ENCODE data around the gene LMTK2. TPM values are rescaled to one million over a fixed set of nuclear protein-coding genes. Genes with fewer than 3 reads are reported as not detected.

LMTK2 gene
- 11.2 and 11.8 TPM in 2 replicates for total RNA-seq

GRCh38 chr7:98106647-98107312, at the start of gene LMTK2:
Gene LMTK2 (plus strand): TSS chr7:98106862. CDS start chr7:98107178, 316 bp downstream.

GRCh38 chr7:98211221-98211675, 104.6 kb downstream of the LMTK2 start, which contains the start of gene BHLHA15:
Gene BHLHA15 (plus strand): TSS chr7:98211439. CDS start chr7:98212310, 871 bp downstream.

GRCh38 chr7:98251601-98252424, 145.2 kb downstream of the LMTK2 start, which contains the start of gene TECPR1:
Gene TECPR1 (minus strand): TSS chr7:98252232. CDS start chr7:98246146, 6,086 bp downstream.

Other genes starting within 250 kb of the LMTK2 start
- gene ASNS, start 234.5 kb upstream of the LMTK2 start, total RNA-seq, result 48.9 and 51.8 TPM in 2 replicates
- gene OCM2, start 116.7 kb upstream of the LMTK2 start, total RNA-seq, result not detected in 2 replicates
- gene BHLHA15, start 104.6 kb downstream of the LMTK2 start, total RNA-seq, result not detected in 2 replicates
- 22.5 and 28.6 TPM in 2 replicates for gene TECPR1, start 145.4 kb downstream of the LMTK2 start, total RNA-seq
- gene BRI3, start 174.8 kb downstream of the LMTK2 start, total RNA-seq, result 62.6 and 62.7 TPM in 2 replicates

All from hair follicle dermal papilla cell (primary cell).